Endothelial cell of umbilical vein (primary cell): Measurements from ENCODE around the gene XKRX. TPM values are rescaled to one million over a fixed set of nuclear protein-coding genes. Genes with fewer than 3 reads are reported as not detected.

Experiments
- BruUV-seq: library from RNA; stranded (reverse); fragments of 400-500 nt; replicated peaks from 2 replicates; lab custom pipeline; 2021; lab: Mats Ljungman, UMichigan
- CTCF ChIA-PET: fragments of 300-600, 350-600 bp; sonication (Branson Sonifier 250); formaldehyde crosslinking; loops from one replicate; lab custom pipeline; 2021; ENCODE audit warnings: antibody characterized with exemption, inconsistent platforms; lab: Charles Lee
- POLR2A ChIA-PET: fragments of 300-600, 350-600 bp; sonication (Branson Sonifier 250); formaldehyde crosslinking; loops from one replicate; lab custom pipeline; 2021; ENCODE audit warnings: antibody characterized with exemption, inconsistent platforms; lab: Charles Lee
- DNase-seq: peaks from one replicate; pipeline ENCODE4 v3.0.0-alpha.2; 2011; ENCODE audit warnings: low read depth, low spot score
- FAIRE-seq: peaks from 2 replicates; lab custom pipeline; 2011; peaks lifted over from hg19 to GRCh38; lab: Jason Lieb, UNC
- H2AFZ ChIP-seq: 2 replicates; pipeline ENCODE4 v1.6.0; 2012; ENCODE audit warnings: low read depth, low read length, control low read depth, inconsistent platforms
- H3K27ac ChIP-seq: 2 replicates; pipeline ENCODE4 v1.5.1; 2011; ENCODE audit warnings: low read depth, mild to moderate bottlenecking, control low read depth, low read length, moderate library complexity; ENCODE audit not compliant: insufficient read depth
- H3K27me3 ChIP-seq, 2 experiments: 2 replicates each; pipeline versions ENCODE4 v1.6.0 to v1.6.1; 2011; ENCODE audit warnings: low read length in 2 of 2, mixed read lengths in 1 of 2; ENCODE audit not compliant: control insufficient read depth in 2 of 2, insufficient read depth in 2 of 2
- H3K36me3 ChIP-seq, 2 experiments: 2 replicates in 1 of 2; 3 replicates in 1 of 2; pipeline ENCODE4 v1.5.1; 2011; ENCODE audit warnings: low read length in 2 of 2, mild to moderate bottlenecking in 1 of 2, moderate library complexity in 1 of 2; ENCODE audit not compliant: control insufficient read depth in 2 of 2, insufficient read depth in 2 of 2; ENCODE audit errors: extremely low read depth in 1 of 2
- H3K4me1 ChIP-seq: 3 replicates; pipeline ENCODE4 v1.5.1; 2011; ENCODE audit warnings: mild to moderate bottlenecking, low read length; ENCODE audit not compliant: control insufficient read depth, insufficient read depth; ENCODE audit errors: extremely low read depth
- H3K4me2 ChIP-seq: 2 replicates; pipeline ENCODE4 v1.6.1; 2011; ENCODE audit warnings: low read length, control low read depth, mixed read lengths; ENCODE audit not compliant: insufficient read depth
- H3K4me3 ChIP-seq, 3 experiments: fragments of 200-600 bp in 1 of 3; sonication (generic), shearing (Covaris generic) in 1 of 3; replicated peaks in 1 of 3; 2 replicates each; pipeline ENCODE4 v1.5.1; 2011 to 2016; ENCODE audit warnings: control low read depth in 3 of 3, low read length in 3 of 3, mild to moderate bottlenecking in 2 of 3, inconsistent platforms in 1 of 3, low read depth in 1 of 3, moderate library complexity in 1 of 3; ENCODE audit not compliant: insufficient read depth in 1 of 3
- H3K79me2 ChIP-seq: 2 replicates; pipeline ENCODE4 v1.6.0; 2012; ENCODE audit warnings: low read length, inconsistent platforms; ENCODE audit not compliant: control insufficient read depth, insufficient read depth
- H3K9ac ChIP-seq: replicated peaks from 2 replicates; pipeline ENCODE3; 2011; ENCODE audit warnings: low read length, control low read depth; ENCODE audit not compliant: insufficient read depth; ENCODE audit errors: extremely low read depth
- H3K9me1 ChIP-seq: replicated peaks from 3 replicates; pipeline ENCODE4 v1.6.0; 2011; ENCODE audit warnings: mild to moderate bottlenecking, low read length; ENCODE audit not compliant: control insufficient read depth, insufficient read depth; ENCODE audit errors: extremely low read depth
- H3K9me3 ChIP-seq: replicated peaks from 2 replicates; pipeline ENCODE4 v1.5.1; 2012; ENCODE audit warnings: low read length, inconsistent platforms; ENCODE audit not compliant: control insufficient read depth, insufficient read depth
- H4K20me1 ChIP-seq: replicated peaks from 2 replicates; pipeline ENCODE3; 2011; ENCODE audit warnings: mild to moderate bottlenecking, low read length; ENCODE audit not compliant: control insufficient read depth, insufficient read depth; ENCODE audit errors: extremely low read depth
- EZH2 ChIP-seq: IDR thresholded peaks from 2 replicates; pipeline ENCODE4 v1.6.1; 2012; ENCODE audit warnings: borderline replicate concordance, low read depth, mild to moderate bottlenecking, moderate library complexity, low read length, inconsistent platforms; ENCODE audit not compliant: severe bottlenecking
- FOS ChIP-seq: IDR thresholded peaks from 2 replicates; pipeline ENCODE4 v1.6.1; 2011; ENCODE audit warnings: mild to moderate bottlenecking, low read length, moderate library complexity, borderline replicate concordance; ENCODE audit not compliant: insufficient read depth
- GATA2 ChIP-seq: IDR thresholded peaks from 2 replicates; pipeline ENCODE4 v1.7.0; 2011; ENCODE audit warnings: low read depth, mild to moderate bottlenecking, moderate library complexity, mixed read lengths, low read length; ENCODE audit not compliant: insufficient read length, insufficient read depth
- JUN ChIP-seq: IDR thresholded peaks from 2 replicates; pipeline ENCODE4 v1.6.1; 2011; ENCODE audit warnings: borderline replicate concordance, low read depth; ENCODE audit not compliant: insufficient read length, insufficient read depth
- MYC ChIP-seq: IDR thresholded peaks from one replicate; pipeline ENCODE4 v1.6.1; 2011; ENCODE audit warnings: mild to moderate bottlenecking, low read depth, low read length
- POLR2A ChIP-seq: IDR thresholded peaks from 2 replicates; pipeline ENCODE4 v1.6.1; 2012; ENCODE audit warnings: low read depth, mild to moderate bottlenecking, control low read depth, low read length
- POLR2AphosphoS5 ChIP-seq: IDR thresholded peaks from 2 replicates; pipeline ENCODE4 v1.6.1; 2012; ENCODE audit warnings: low read depth, mild to moderate bottlenecking, control low read depth, low read length, moderate library complexity; ENCODE audit not compliant: insufficient read depth
- dilution Hi-C: fragments of 300-500 bp; cut with MboI; formaldehyde crosslinking; loops from one replicate; pipeline ENCODE4 v1.15.0; 2019; ENCODE audit warnings: low sequenced_read_pairs; ENCODE audit not compliant: extremely low pct_ligation_motif_present
- intact Hi-C: fragments of 100-400 bp; cut with micrococcal nuclease; formaldehyde crosslinking; loops from one replicate; pipeline ENCODE4 v1.10.0; 2022
- polyA plus RNA-seq, 4 experiments: library from polyadenylated mRNA; depleted of rRNA in 3 of 4; stranded (reverse) in 3 of 4; unstranded in 1 of 4; fragments of >200 nt; gene quantifications; 2 replicates each; pipeline versions ENCODE4 v1.2.1 to v1.2.3, GENCODE V29; 2011 to 2012; ENCODE audit warnings: missing spikeins in 1 of 4
- total RNA-seq: library from RNA; stranded (reverse); gene quantifications from 2 replicates; pipeline ENCODE4 v1.2.3, GENCODE V29; 2021
- TF ChIP-seq, protein P1 (sequence below): IDR thresholded peaks from 2 replicates; pipeline ENCODE4 v1.6.1; 2011; ENCODE audit not compliant: insufficient read depth, insufficient read length
- TF ChIP-seq, protein P2 (sequence below), 2 donors: IDR thresholded peaks; 1 replicate in 1 of 2; 2 replicates in 1 of 2; pipeline ENCODE4 v1.5.1; 2011; ENCODE audit warnings: low read length in 2 of 2, mild to moderate bottlenecking in 2 of 2, moderate library complexity in 2 of 2, control low read depth in 1 of 2, inconsistent platforms in 1 of 2, low read depth in 1 of 2; ENCODE audit not compliant: insufficient read depth in 1 of 2; ENCODE audit errors: extremely low read depth in 1 of 2

The XKRX gene
- total and polyA plus RNA-seq, 2 donors (not counting 3 experiments of a cell fraction or from before 2014, with no cell fraction given): 0.33 to 0.88 TPM

DNA sequence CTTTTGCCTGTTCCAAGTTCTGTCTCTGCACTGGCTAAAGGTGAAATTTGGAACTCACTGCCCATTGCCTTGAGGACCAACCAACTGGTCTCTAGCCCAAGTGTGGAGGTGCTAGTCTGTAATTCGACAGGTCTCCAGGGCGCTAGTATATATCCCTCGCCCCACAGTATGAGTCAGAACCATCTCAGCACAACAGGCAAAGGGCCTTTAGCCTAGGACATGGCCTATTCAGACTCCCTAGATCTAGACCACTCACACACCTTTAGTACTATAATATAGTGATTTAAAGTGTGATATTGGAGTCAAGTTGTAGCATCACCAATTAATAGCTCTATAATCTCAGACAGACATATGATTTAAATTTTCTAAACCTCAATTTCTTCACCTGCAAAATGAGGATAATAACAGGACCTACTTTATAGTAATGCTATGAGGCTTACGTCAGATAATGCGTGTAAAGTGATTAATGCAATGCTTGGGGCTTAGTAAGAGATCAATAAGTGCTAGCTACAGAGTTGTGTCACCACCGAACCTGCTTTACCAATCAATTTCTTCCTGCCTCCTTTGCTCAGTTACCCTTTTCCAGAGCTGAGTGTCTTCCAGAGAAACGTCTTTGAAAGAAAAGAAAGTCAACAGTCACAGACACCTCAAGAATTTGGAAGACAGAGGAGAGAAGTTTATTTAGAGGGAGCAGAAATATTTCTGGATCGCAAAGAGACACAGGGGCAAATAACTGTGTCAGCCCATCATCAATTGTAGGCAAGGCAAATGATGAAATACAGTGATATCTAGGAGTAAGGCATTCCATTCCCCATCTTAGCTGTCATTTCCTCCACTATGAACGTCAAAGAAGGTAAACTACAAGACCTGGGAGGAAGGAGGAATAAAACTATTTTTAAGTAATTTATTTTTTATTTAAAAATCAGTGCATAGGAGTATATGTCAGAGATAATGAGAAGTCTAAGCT is 56.8 kb downstream of the XKRX start:
- dilution Hi-C loops: no loop called here
- ChIA-PET CTCF (no interaction called here), POLR2A (no interaction called here)
- Histone ChIP-seq H3K4me3 (no peak overlapping the region), H3K79me2 (no peaks in the 10 kb centered on the region), H3K4me1 (peaks cover 12% of the 10 kb centered on the region), H3K27me3 (no peaks in the 10 kb centered on the region), H3K9me1 (no peaks in the 10 kb centered on the region), H3K27ac (no peak overlapping the region), H3K36me3 (no peaks in the 10 kb centered on the region), H2AFZ (no peak overlapping the region), H3K9me3 (no peaks in the 10 kb centered on the region), H4K20me1 (no peaks in the 10 kb centered on the region), H3K9ac (no peak overlapping the region), H3K4me2 (no peak overlapping the region)
- BruUV-seq: no TSS peak
- intact Hi-C loops: no loop called here
- no peak for DNase-seq
- TF ChIP-seq FOS: no peak
- TF ChIP-seq GATA2: no peak
- no peak for TF ChIP-seq JUN
- TF ChIP-seq POLR2AphosphoS5: no peak
- TF ChIP-seq, protein P1, sequence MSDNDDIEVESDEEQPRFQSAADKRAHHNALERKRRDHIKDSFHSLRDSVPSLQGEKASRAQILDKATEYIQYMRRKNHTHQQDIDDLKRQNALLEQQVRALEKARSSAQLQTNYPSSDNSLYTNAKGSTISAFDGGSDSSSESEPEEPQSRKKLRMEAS: no peak
- TF ChIP-seq, protein P2, sequence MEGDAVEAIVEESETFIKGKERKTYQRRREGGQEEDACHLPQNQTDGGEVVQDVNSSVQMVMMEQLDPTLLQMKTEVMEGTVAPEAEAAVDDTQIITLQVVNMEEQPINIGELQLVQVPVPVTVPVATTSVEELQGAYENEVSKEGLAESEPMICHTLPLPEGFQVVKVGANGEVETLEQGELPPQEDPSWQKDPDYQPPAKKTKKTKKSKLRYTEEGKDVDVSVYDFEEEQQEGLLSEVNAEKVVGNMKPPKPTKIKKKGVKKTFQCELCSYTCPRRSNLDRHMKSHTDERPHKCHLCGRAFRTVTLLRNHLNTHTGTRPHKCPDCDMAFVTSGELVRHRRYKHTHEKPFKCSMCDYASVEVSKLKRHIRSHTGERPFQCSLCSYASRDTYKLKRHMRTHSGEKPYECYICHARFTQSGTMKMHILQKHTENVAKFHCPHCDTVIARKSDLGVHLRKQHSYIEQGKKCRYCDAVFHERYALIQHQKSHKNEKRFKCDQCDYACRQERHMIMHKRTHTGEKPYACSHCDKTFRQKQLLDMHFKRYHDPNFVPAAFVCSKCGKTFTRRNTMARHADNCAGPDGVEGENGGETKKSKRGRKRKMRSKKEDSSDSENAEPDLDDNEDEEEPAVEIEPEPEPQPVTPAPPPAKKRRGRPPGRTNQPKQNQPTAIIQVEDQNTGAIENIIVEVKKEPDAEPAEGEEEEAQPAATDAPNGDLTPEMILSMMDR (IDR thresholded peaks at IDR 0.05; ENCODE audit: extremely low read depth in 1 of 2, insufficient read depth in 1 of 2, low read depth in 1 of 2, low read length in 2 of 2): no peak
- TF ChIP-seq MYC: no peak
- TF ChIP-seq EZH2: no peak
- TF ChIP-seq POLR2A: no peak
- FAIRE-seq: no peak
